Stimulated activated CD4-positive, alpha-beta T cell treated with anti-CD3 and anti-CD28 coated beads, Interleukin-15, amount 100 ng/mL, for 24 hours (primary cell): ENCODE measurements around the gene CR1L.
A peak's percentile ranks its signal among the peaks of the same experiment; 100 is the strongest.
"Not testable (repeated sequence)": the region's sequence is repeated elsewhere in the genome, so short reads cannot be mapped to it uniquely, and the experiment has no call there.

Experiments used
- DNase-seq: peaks from one replicate; pipeline ENCODE4 v3.0.0-alpha.2; 2020

CR1L gene

GRCh38 chr1:207644852-207645634 is at the start of gene CR1L:
Gene CR1L (plus strand): TSS chr1:207645133. CDS start chr1:207645234, 101 bp downstream.
- peak; percentile 86 for DNase-seq

- DNase-seq: no peak
Observed at GRCh38 chr1:207603777-207604176, 41.2 kb upstream of the CR1L start.

GRCh38 chr1:207605444-207606361 is 39.2 kb upstream of the CR1L start:
- DNase-seq: no peak

DNA sequence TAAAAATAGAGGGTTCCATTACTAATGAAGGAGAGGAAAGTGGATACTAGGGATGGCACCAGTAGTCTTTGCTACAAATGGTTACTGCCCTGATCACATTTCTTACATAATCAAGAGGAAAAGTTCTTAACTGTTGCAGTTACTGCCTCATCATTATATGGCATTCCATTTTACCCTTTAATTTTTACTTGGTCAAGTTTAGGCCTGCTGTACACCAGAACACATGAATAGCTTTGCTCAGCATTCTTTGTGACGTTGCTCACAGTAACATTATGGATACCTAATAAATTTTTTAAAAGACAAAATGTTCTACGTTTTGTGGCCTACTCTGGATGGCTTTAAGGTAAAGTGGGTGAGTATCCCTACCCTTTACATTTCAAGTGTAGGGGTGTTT is 38.6 kb upstream of the CR1L start:
- DNase-seq: no peak

- no peak for DNase-seq
Observed at GRCh38 chr1:207612762-207613161, 32.2 kb upstream of the CR1L start.

DNA sequence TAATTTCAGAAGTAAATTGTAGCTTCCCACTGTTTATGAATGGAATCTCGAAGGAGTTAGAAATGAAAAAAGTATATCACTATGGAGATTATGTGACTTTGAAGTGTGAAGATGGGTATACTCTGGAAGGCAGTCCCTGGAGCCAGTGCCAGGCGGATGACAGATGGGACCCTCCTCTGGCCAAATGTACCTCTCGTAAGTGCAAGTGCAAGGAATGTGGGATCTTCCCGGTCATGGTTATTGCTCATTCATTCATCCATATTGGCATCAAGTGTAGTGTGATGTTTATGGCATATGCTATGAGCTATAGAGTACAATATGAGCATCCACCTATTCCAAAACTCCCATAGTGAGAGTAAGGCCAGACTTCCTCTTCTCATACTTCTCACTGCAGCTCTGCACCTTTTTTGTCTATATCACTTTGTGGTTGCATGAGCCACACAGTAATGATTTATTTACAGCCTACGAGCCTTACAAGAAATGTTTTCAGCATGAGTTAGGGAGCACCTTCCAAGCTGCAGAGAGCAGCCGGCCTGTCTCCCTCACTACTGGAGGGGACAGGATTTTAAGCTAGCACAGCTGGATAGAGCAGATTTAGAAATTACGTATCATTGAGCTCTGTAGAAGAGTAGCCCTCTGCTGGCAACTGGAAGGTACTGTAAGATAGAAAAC is 24.9 kb upstream of the CR1L start:
- peak; percentile 3 for DNase-seq

DNA sequence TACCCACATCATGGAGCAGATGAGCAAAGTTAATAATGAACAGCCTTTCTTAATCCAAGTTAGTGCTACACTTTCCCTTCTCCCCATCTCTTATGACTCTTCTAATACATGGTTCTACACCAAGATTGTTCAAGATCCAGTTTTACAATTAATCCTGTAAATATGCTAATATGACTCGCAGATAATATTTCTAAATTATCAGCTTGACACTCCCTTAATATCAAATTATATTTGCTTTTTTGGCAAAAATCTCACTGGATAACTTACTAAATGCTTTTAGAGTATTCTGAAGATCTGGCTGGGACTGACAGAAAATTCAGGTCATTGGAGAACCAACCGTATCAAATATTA is 24.4 kb upstream of the CR1L start:
- DNase-seq: no peak

DNA sequence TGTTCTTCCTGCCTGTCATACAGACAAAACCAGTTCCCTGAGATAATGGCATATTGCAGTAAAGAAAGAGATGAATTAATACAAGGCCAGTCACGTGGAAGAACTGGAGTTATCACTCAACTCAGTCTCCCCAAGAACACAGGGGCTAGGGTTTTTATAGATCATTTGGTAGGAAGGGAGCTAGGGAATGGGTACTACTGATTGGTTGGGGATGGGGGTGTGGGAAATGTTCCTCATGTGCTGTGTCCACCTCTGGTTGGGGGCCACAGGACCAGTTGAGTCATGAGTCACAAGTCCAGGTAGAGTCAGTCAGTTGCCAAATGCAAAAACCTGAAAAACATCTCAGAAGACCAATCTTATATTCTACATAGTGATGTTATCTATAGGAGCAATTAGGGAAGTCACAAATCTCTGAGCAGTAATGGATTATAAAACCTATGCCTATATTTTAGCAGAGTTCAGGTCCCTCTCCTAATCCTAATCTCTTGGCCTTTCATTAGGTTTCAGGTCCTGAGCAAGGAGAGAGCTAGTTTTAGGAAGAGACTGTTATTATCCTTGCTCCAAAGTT is 19.3 kb upstream of the CR1L start:
- not testable (repeated sequence) for DNase-seq

DNA sequence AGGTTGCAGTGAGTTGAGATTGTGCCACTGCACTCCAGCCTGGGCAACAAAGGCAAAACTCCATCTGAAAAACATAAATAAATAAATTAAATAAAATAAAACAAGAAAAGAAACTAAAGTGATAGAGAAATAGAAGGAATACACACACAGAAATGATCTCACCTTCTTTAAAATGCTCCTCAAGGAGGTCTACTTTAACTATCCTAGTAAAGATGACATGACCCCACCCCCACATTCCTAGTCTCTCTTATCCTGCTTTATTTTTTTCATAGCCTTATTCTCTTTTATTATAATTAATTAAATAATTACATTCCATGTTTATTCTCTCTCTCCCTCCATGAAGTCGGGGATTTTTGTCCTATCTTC is 18.0 kb upstream of the CR1L start:
- no peak for DNase-seq

DNA sequence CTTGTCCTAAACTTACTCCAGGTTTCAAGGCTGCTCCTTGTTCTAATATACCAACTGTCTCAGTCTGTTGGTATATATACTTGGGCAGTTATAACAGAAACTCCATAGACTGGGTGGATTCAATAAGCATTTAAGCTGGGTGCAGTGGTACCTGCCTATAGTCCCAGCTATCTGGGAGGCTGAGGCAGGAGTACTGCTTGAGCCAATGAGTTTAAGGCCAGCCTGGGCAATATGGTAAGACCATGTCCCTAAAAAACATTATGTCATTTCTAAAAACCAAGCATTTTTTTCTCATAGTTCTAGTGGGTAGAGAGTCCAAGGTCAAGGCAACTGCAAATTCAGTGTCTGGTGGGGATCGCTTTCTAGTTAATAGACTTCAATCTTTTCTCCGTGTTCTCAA is 17.4 kb upstream of the CR1L start:
- no peak for DNase-seq

DNA sequence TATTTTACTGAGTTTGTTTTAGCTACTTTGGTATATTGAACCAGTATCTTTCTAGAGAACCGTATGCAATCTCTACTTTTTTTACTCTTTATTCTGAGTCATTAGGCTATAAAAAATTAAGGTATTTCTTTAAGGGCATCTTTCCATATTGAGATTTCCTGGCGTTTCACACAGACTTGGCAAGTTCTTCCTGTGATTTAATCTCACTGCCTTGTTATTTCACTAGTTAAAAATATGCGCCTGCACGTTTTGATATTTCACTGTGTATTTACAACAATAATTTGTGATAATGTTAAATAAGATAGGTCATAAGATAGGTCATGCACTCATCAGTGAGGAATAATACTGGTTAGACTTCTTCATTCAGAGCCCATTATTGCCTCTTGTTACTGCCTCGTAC is 16.2 kb upstream of the CR1L start:
- no peak for DNase-seq

DNA sequence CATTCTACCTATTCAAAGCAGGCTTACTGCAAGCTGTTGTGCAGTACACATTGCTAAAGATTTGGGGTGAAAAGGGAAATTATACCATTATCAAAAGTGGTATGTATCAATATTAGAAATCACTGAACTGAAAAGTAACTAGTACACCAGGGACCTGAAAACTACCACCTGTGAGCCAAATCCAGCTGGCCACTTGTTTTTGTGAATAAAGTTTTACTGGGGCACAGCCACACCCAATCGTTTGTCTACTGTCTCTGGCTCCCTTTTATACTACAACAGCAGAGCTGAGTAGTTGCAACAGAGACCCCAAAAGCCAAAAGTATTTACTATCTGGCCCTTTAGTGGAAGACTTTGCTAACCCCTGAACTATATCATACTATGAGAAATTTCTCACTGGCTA is 13.8 kb upstream of the CR1L start:
- DNase-seq: no peak

DNA sequence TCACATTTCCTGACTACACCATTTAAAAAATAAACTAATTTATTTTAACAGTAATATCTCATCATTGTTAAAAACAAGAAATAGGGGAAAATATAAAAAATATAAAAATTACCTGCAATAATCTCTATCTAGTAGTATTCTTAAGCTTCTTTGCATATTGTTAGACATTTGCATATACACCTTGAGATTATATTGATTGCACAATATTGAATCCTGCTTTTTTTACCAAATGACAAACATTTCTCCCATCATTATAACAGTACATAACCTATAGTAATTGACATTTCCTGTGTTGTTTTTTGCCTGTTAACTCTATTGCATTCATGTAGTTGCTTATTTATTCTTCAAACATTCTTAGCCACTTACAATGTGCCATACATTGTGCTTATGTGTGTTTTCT is 11.7 kb upstream of the CR1L start:
- no peak for DNase-seq

GRCh38 chr1:207633699-207634289 is 11.1 kb upstream of the CR1L start:
- not testable (repeated sequence) for DNase-seq

- DNase-seq: not testable (repeated sequence)
Observed at GRCh38 chr1:207634293-207634692, 10.6 kb upstream of the CR1L start.

- not testable (repeated sequence) for DNase-seq
Observed at GRCh38 chr1:207635569-207636186, 9.3 kb upstream of the CR1L start.

GRCh38 chr1:207638487-207639145 is 6.3 kb upstream of the CR1L start:
- not testable (repeated sequence) for DNase-seq

DNA sequence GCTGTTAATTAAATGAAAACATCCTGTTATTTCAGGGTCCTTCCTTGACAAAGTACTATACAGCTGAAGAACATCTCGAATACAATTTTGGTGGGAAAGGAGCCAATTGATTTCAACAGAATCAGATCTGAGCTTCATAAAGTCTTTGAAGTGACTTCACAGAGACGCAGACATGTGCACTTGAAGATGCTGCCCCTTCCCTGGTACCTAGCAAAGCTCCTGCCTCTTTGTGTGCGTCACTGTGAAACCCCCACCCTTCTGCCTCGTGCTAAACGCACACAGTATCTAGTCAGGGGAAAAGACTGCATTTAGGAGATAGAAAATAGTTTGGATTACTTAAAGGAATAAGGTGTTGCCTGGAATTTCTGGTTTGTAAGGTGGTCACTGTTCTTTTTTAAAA is 5.6 kb upstream of the CR1L start:
- not testable (repeated sequence) for DNase-seq

GRCh38 chr1:207644166-207644851 is 624 bp upstream of the CR1L start:
- DNase-seq: no peak

DNA sequence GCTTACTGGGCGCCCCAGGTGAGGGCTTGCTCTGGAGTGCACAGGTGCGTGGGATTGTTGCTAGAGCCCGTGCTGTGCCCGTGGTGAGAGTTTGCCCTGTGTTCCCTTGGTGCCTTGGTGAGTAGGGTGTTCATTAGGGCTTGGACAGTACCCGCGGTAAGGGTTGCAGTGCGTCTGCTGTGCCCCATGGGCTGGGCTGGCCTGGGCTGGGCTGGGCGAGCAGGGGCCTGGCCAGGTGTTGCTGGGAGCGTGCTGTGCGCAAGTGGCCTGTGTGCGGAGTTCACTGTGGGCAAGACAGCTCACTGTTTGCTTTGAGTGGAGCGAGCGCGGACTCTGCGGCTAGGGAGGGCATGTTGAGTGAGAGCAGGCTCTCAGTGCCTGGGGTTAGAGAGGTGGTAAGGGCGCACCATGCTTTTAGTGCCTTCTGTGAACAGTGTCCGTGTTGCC is 725 bp downstream of the CR1L start:
- DNase-seq: no peak

DNA sequence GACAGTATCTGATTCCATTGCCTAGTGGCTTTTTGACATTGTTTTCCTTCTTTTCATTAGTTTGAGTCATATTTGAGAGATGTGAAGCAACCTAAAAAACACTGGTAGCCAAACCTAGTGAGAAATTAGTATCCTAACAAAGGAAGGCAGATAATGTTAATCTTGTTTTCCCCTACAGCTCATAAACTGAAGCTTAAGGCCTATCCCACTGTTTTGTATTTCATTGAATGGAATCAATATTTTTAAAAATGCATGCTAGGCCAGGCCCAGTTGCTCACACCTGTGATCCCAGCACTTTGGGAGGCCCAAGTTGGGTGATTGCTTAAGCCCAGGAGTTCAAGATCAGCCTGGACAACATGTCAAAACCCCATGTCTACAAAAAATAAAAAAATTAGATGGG is 1.2 kb downstream of the CR1L start:
- no peak for DNase-seq
